ENCODE data around the gene SLC6A13.

- no peak for TF ChIP-seq POLR2A (IDR thresholded peaks at IDR 0.05)
- no peak for TF ChIP-seq CTCF (IDR thresholded peaks at IDR 0.05)
- TF ChIP-seq EP300 (IDR thresholded peaks at IDR 0.05), result no peak
- no peak for TF ChIP-seq POLR2AphosphoS5 (IDR thresholded peaks at IDR 0.05)
Measured at GRCh38 chr12:212715-213526, 49.7 kb downstream of the SLC6A13 start.
